ENCODE data around the gene CASP9.

DNA sequence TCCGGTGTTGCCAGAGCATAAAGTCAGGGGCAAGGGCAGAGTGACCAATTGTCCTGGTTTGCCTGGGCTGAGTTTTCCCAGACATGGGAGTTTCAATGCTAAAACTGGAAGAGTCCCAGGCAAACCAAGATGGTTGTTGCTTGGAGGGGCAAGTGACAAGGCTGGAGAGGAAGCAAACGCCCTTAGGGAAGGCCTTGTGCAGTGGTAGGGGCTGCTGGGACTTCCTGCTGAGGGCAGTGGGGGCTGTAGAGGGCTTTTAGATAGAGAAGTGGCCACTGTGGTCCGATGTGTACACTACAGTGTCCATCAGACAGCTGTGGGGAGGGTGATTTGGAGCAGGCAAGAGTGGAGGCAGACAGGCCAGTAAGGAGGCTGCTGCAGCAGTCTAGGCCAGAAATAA lies 74.4 kb downstream of the CASP9 start:
- TF ChIP-seq, protein P1, sequence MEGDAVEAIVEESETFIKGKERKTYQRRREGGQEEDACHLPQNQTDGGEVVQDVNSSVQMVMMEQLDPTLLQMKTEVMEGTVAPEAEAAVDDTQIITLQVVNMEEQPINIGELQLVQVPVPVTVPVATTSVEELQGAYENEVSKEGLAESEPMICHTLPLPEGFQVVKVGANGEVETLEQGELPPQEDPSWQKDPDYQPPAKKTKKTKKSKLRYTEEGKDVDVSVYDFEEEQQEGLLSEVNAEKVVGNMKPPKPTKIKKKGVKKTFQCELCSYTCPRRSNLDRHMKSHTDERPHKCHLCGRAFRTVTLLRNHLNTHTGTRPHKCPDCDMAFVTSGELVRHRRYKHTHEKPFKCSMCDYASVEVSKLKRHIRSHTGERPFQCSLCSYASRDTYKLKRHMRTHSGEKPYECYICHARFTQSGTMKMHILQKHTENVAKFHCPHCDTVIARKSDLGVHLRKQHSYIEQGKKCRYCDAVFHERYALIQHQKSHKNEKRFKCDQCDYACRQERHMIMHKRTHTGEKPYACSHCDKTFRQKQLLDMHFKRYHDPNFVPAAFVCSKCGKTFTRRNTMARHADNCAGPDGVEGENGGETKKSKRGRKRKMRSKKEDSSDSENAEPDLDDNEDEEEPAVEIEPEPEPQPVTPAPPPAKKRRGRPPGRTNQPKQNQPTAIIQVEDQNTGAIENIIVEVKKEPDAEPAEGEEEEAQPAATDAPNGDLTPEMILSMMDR (tag by site-specific recombination; IDR thresholded peaks at IDR 0.05) = no peak
- TF ChIP-seq ZNF658 (tag by site-specific recombination; IDR thresholded peaks at IDR 0.05) (no peak), ZNF19 (tag by site-specific recombination; IDR thresholded peaks at IDR 0.05; ENCODE audit: low read depth) (no peak)
